Pons (tissue), 1 donor: Measurements from ENCODE around the gene MGMT.

Source experiments
- DNase-seq: peaks from one replicate; pipeline ENCODE4 v3.0.0-alpha.2; 2016; ENCODE audit warnings: low spot score

Gene MGMT

GRCh38 chr10:129689671-129690071 is 222.6 kb downstream of the MGMT start:
- no peak for DNase-seq

- no peak for DNase-seq
Observed at GRCh38 chr10:129690248-129691070, 223.4 kb downstream of the MGMT start.

- DNase-seq = no peak
Observed at GRCh38 chr10:129692695-129693094, 225.7 kb downstream of the MGMT start.

- DNase-seq = no peak
Observed at GRCh38 chr10:129693382-129693781, 226.3 kb downstream of the MGMT start.

GRCh38 chr10:129694184-129694583 is 227.1 kb downstream of the MGMT start:
- no peak for DNase-seq

GRCh38 chr10:129694691-129695243 is 227.7 kb downstream of the MGMT start:
- peak; percentile 30 for DNase-seq

- DNase-seq = no peak
Observed at GRCh38 chr10:129695671-129696070, 228.6 kb downstream of the MGMT start.

- no peak for DNase-seq
Observed at GRCh38 chr10:129696636-129697035, 229.6 kb downstream of the MGMT start.

GRCh38 chr10:129697463-129698247 is 230.6 kb downstream of the MGMT start:
- DNase-seq = no peak

GRCh38 chr10:129699722-129700340 is 232.8 kb downstream of the MGMT start:
- no peak for DNase-seq

- DNase-seq = no peak
Observed at GRCh38 chr10:129702605-129703004, 235.6 kb downstream of the MGMT start.

- DNase-seq = no peak
Observed at GRCh38 chr10:129703287-129704137, 236.5 kb downstream of the MGMT start.

- DNase-seq = no peak
Observed at GRCh38 chr10:129704225-129704624, 237.2 kb downstream of the MGMT start.

- DNase-seq = no peak
Observed at GRCh38 chr10:129704786-129705525, 237.9 kb downstream of the MGMT start.

- no peak for DNase-seq
Observed at GRCh38 chr10:129705676-129706075, 238.6 kb downstream of the MGMT start.

GRCh38 chr10:129706081-129706480 is 239.0 kb downstream of the MGMT start:
- no peak for DNase-seq

GRCh38 chr10:129706523-129706922 is 239.5 kb downstream of the MGMT start:
- DNase-seq = no peak

- no peak for DNase-seq
Observed at GRCh38 chr10:129707406-129708388, 240.7 kb downstream of the MGMT start.

- DNase-seq = no peak
Observed at GRCh38 chr10:129709101-129709500, 242.1 kb downstream of the MGMT start.
